IPS-15b (cell line): ENCODE measurements around the gene SLC35A1.

Experiments used
- H3K27me3 ChIP-seq: one replicate; pipeline ENCODE4 v1.6.1; 2013; ENCODE audit warnings: low read length; ENCODE audit not compliant: control insufficient read depth, insufficient read depth
- H3K36me3 ChIP-seq: one replicate; pipeline ENCODE4 v1.6.1; 2013; ENCODE audit warnings: low read length; ENCODE audit not compliant: control insufficient read depth, insufficient read depth
- H3K4me1 ChIP-seq: one replicate; pipeline ENCODE4 v1.6.1; 2013; ENCODE audit warnings: mild to moderate bottlenecking, low read length; ENCODE audit not compliant: control insufficient read depth, insufficient read depth
- H3K4me3 ChIP-seq: one replicate; pipeline ENCODE4 v1.5.1; 2013; ENCODE audit warnings: low read depth, low read length
- H3K9ac ChIP-seq: one replicate; pipeline ENCODE4 v1.6.1; 2013; ENCODE audit warnings: low read depth, mild to moderate bottlenecking, low read length
- H3K9me3 ChIP-seq: one replicate; pipeline ENCODE4 v1.6.1; 2013; ENCODE audit warnings: mild to moderate bottlenecking, low read length; ENCODE audit not compliant: control insufficient read depth, insufficient read depth

SLC35A1 gene

DNA sequence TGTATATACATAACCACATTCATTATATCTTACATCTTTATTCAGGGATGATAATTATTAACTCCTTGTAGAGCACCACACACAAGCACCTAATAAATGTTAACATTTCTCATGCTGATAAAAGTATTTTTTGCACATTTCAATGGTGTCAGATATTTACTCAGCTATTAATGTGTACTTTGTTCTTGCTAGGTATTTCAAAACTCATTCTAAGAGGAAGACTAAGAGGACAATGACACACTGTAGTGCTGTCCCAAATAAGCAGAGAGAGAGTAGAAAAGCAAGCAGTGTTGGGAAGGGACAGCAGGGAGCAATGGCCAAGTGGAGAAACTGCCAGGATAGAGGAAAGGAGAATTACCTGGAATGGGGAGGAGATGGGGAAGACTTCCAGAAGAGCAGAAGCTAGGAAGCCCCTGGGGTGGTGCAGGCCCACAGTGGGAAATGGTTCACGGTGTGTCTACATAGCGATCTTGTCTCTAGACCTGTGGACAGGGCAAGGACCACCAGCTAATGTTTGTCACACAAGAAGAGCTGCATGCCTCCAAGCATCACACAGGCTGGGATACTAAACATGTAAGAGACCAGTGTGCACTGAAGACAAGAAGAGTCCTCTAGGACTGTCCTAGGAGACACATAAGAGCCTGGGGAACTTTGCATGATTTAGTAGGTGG, 61.7 kb downstream of the SLC35A1 start:
- no peaks in the 10 kb centered on the region for H3K4me1 ChIP-seq
- H3K27me3 ChIP-seq: no peaks in the 10 kb centered on the region
- H3K9ac ChIP-seq: no peak overlapping the region
- H3K4me3 ChIP-seq: no peak overlapping the region
- H3K9me3 ChIP-seq: no peaks in the 10 kb centered on the region
- H3K36me3 ChIP-seq: no peaks in the 10 kb centered on the region

DNA sequence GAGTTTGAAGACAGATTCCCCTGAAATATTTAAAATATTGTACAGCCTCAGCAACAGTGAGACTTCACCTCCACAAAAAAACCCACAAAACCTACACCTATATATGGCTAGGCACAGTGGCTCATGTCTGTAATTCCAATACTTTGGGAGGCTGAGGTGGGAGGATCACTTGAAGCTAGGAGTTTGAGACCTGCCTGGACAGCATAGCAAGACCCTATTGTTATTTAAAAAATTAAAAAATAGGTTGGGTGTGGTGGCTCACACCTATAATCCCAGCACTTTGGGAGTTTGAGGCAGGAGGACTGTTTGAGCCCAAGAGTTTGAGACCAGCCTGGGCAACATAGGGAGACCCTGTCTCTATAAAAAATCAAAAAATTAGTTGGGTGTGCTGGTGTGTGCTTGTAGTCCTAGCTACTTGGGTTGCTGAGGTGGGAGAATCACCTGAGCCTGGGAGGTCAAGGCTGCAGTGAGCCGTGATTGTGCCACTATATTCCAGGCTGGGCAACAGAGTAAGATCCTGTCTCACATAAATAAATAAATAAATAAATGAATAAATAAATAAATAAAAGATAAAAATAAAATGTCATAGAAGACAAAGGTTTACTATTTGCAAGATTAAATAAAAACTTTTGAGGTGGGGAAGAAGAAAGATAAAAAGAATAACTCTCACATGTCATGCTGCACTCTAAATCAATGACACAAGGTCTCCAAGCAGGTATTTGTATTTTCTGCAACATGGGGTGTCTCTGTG, 65.9 kb downstream of the SLC35A1 start:
- H3K4me1 ChIP-seq: no peaks in the 10 kb centered on the region
- no peaks in the 10 kb centered on the region for H3K9me3 ChIP-seq
- peaks cover 10% of the 10 kb centered on the region for H3K36me3 ChIP-seq
- H3K27me3 ChIP-seq: no peaks in the 10 kb centered on the region
- no peak overlapping the region for H3K4me3 ChIP-seq
- no peak overlapping the region for H3K9ac ChIP-seq

DNA sequence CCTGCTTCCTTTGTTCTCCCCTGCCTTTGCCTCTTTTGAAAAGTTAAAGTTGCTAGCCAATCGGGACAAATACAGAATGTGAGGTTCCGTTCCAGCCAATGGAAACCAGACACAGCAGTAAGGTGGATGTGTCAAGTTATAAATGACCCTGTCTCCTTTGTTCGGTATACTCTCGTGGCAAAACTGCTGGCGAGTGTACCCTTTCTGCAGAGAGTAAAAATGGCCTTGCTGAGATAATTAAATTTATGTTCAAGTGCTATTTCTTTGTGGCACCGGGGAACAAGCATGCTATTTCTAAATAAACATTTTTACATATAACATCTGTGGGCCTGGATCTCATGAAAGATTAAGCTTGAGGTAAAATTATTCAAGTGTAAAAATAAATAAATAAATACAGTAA, 66.8 kb downstream of the SLC35A1 start:
- Histone ChIP-seq H3K36me3 (peaks cover 10% of the 10 kb centered on the region), H3K4me1 (no peaks in the 10 kb centered on the region), H3K27me3 (no peaks in the 10 kb centered on the region), H3K9me3 (no peaks in the 10 kb centered on the region), H3K4me3 (no peak overlapping the region), H3K9ac (no peak overlapping the region)

DNA sequence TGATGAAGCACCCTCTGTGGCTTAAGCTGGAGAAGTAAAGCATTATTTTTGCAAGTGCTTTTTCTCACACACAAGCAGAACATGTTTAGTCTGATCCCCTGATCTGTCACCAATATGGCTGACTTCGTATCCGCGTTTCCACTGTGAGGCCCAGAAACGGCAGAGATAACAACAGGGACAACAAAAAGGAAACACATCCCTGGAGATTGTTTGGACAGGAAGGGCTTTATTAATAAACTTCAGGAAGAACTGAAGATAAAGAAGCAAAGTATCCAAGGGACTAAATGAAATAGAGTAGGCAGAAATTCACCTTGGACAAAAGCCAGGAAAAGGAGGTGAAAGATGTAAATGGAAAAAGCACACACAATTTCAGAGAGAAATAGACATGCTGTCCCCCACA, 67.8 kb downstream of the SLC35A1 start:
- H3K9me3 ChIP-seq: no peaks in the 10 kb centered on the region
- H3K36me3 ChIP-seq: peaks cover 13% of the 10 kb centered on the region
- no peak overlapping the region for H3K4me3 ChIP-seq
- no peaks in the 10 kb centered on the region for H3K27me3 ChIP-seq
- no peaks in the 10 kb centered on the region for H3K4me1 ChIP-seq
- H3K9ac ChIP-seq: no peak overlapping the region

DNA sequence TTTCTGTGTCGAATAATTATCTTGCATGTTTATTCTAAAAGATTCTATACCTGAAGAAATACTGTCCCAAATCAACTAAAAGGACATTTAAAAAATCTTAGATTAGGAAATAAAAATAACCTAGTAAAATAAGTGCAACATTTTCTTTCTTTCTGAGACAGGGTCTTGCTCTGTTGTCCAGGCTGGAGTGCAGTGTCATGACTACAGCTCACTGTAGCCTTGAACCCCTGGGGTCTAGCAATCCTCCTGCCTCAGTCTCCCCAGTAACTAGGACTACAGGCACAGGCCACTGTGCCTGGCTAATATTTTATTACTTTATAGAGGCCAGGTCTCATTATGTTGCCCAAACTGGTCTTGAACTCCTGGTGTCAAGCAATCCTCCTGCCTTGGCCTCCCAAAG, 68.3 kb downstream of the SLC35A1 start:
- Histone ChIP-seq H3K9me3 (no peaks in the 10 kb centered on the region), H3K9ac (no peak overlapping the region), H3K36me3 (peaks cover 14% of the 10 kb centered on the region)

DNA sequence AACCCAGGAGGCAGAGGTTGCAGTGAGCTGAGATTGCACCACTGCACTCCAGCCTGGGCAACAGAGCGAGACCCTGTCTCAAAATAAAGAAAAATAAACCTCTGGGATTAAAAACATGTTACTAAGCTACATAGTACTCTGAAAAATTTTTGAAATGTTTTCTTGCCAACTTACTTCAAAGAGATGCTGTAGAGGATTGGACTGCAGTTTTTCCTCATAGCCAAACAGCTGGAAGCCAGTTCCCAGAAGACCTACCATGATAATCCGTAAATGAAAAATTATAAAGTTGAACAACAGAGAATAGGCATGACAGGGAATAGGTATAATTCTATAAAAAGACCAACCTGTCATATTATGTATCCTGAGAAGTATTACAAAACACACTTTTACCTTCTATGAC, 69.0 kb downstream of the SLC35A1 start:
- Histone ChIP-seq H3K4me3 (no peak overlapping the region), H3K9me3 (no peaks in the 10 kb centered on the region), H3K9ac (no peak overlapping the region), H3K36me3 (peaks cover 18% of the 10 kb centered on the region), H3K4me1 (no peaks in the 10 kb centered on the region), H3K27me3 (no peaks in the 10 kb centered on the region)

More for the DNA sequence above, 68.3 kb downstream of the SLC35A1 start:
- no peak overlapping the region for H3K4me3 ChIP-seq
- H3K27me3 ChIP-seq: no peaks in the 10 kb centered on the region
- no peaks in the 10 kb centered on the region for H3K4me1 ChIP-seq

DNA sequence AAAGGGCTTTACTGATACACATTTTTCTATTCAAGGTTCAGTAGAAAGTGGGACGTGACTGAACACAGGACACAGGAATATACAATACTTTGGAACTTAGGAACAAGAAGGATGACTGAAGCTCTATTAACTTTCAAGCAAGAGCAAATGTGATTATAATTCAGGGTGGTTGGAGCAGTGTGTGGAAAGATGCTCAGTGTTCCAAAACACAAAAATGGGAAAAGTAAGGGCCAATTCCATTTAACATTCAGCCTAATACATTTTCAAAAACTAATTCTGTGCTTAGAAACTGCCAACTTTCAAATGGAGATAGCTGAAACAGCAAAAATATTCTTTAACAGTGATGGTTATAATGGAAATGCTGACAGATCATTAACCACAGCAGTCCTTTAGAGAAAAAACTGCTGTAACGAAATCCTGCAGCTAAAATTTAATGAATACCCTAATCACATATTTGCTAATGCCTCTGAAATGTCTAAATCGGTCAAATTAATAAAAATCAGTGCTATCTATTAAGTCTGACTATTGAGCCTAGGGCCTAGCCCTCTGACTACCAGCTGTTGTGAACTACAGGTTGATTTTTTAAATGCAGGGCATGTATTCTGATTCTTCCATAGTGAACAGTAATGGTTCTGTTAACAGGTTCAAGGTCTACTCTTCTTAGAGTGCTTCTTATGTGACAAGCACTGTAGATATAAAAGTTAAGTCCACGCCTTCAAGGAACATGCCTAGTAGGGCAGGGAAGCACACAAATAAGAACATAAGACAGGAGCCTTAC, 71.1 kb downstream of the SLC35A1 start:
- H3K4me1 ChIP-seq: no peaks in the 10 kb centered on the region
- no peaks in the 10 kb centered on the region for H3K27me3 ChIP-seq
- no peaks in the 10 kb centered on the region for H3K9me3 ChIP-seq
- peaks cover 22% of the 10 kb centered on the region for H3K36me3 ChIP-seq
- H3K4me3 ChIP-seq: no peak overlapping the region
- no peak overlapping the region for H3K9ac ChIP-seq

DNA sequence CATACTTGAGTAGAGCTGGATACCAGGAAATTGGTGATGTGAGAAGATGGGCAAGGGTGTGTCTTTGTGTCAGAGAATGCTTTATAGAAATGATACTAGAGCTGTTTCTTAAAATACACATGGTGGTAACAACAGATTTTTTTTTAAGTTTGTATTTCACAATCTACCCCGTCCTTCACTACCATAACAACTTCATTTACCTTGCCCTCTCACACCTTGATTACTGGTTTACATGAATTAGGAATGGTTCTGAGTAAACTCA, 71.6 kb downstream of the SLC35A1 start:
- Histone ChIP-seq H3K4me1 (no peaks in the 10 kb centered on the region), H3K9ac (no peak overlapping the region), H3K27me3 (no peaks in the 10 kb centered on the region), H3K9me3 (no peaks in the 10 kb centered on the region), H3K4me3 (no peak overlapping the region), H3K36me3 (peaks cover 22% of the 10 kb centered on the region)

DNA sequence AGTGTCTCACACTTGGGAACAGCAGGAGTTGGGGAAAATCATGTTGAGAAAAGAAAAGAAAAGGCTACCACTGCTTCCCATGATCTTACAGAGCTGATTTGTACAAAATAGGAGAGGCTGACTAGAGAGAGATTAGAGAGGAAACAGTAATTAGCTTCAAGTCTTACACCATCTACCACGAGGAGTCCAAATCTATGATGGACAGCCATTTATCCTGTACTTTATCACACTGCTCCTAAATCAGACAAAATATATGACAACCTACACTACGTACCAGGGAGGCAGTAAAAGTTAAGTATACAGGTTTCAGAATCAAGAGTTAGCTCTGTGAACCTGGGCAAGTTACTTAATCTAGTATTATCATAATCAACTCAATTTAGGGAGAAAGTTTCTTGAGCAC, 79.0 kb downstream of the SLC35A1 start:
- Histone ChIP-seq H3K4me3 (no peak overlapping the region), H3K27me3 (no peaks in the 10 kb centered on the region), H3K9ac (no peak overlapping the region), H3K9me3 (no peaks in the 10 kb centered on the region), H3K36me3 (peaks cover 15% of the 10 kb centered on the region), H3K4me1 (no peaks in the 10 kb centered on the region)

DNA sequence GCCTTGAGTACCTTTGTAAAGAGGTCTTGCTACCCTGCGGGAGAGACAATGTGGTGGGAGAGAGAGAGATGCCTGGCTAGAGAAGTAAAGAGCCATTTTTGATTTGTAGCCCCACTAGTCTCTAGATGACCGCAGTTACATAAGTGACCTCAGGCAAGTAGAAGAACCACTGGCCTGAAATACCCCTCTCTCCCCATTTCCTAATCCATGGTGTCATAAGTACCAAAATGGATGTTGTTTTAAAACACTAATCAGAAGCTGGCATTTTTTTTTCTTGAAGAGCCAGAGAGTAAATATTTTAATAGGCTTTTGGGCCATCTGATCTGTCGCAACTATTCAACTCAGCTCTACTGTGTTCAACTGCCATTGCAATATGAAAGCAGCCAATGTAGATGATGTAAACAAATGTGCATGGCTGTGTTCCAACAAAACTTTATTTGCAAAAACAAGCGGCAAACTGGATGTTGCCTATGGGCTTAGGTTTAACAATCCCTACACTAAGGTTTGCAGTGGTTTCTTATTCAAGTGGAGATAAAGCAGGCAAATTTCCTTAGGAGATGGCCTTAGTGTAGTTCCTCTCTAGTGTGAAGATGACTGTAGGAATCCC, 80.5 kb downstream of the SLC35A1 start:
- H3K4me3 ChIP-seq: no peak overlapping the region
- peaks cover 11% of the 10 kb centered on the region for H3K36me3 ChIP-seq
- no peaks in the 10 kb centered on the region for H3K9me3 ChIP-seq
- H3K27me3 ChIP-seq: no peaks in the 10 kb centered on the region
- H3K9ac ChIP-seq: no peak overlapping the region
- no peaks in the 10 kb centered on the region for H3K4me1 ChIP-seq

DNA sequence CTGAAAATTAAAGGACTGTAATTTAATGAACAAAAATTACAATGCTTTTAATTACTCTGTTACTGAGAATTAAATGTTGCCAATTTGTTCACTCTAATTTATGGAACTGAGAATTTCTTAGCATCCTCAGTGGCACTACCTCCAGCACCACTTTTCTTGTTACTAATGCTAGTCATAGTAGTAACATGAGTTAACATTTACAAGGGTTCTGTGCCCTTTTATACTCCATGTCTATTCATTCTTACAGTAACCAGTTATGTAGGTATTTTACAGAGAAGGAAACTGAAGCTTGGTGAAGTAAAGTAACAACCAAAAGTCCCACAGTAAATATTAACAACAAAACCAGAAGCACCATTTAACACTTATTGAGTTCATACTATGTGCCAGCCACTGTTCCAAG, 82.7 kb downstream of the SLC35A1 start:
- no peaks in the 10 kb centered on the region for H3K27me3 ChIP-seq
- H3K36me3 ChIP-seq: peaks cover 11% of the 10 kb centered on the region
- H3K9ac ChIP-seq: no peak overlapping the region
- H3K4me3 ChIP-seq: no peak overlapping the region
- no peaks in the 10 kb centered on the region for H3K9me3 ChIP-seq
- H3K4me1 ChIP-seq: no peaks in the 10 kb centered on the region
